ENCODE results near the gene SPACA4.

GRCh38 chr19:48596679-48597465, 9.7 kb upstream of the SPACA4 start:
- TF ChIP-seq, protein P1, sequence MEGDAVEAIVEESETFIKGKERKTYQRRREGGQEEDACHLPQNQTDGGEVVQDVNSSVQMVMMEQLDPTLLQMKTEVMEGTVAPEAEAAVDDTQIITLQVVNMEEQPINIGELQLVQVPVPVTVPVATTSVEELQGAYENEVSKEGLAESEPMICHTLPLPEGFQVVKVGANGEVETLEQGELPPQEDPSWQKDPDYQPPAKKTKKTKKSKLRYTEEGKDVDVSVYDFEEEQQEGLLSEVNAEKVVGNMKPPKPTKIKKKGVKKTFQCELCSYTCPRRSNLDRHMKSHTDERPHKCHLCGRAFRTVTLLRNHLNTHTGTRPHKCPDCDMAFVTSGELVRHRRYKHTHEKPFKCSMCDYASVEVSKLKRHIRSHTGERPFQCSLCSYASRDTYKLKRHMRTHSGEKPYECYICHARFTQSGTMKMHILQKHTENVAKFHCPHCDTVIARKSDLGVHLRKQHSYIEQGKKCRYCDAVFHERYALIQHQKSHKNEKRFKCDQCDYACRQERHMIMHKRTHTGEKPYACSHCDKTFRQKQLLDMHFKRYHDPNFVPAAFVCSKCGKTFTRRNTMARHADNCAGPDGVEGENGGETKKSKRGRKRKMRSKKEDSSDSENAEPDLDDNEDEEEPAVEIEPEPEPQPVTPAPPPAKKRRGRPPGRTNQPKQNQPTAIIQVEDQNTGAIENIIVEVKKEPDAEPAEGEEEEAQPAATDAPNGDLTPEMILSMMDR (IDR thresholded peaks at IDR 0.05) = no peak
- no peak for TF ChIP-seq POLR2A (IDR thresholded peaks at IDR 0.05)
